ENCODE results near the gene STUM.
A peak's percentile ranks its signal among the peaks of the same experiment; 100 is the strongest.

DNA sequence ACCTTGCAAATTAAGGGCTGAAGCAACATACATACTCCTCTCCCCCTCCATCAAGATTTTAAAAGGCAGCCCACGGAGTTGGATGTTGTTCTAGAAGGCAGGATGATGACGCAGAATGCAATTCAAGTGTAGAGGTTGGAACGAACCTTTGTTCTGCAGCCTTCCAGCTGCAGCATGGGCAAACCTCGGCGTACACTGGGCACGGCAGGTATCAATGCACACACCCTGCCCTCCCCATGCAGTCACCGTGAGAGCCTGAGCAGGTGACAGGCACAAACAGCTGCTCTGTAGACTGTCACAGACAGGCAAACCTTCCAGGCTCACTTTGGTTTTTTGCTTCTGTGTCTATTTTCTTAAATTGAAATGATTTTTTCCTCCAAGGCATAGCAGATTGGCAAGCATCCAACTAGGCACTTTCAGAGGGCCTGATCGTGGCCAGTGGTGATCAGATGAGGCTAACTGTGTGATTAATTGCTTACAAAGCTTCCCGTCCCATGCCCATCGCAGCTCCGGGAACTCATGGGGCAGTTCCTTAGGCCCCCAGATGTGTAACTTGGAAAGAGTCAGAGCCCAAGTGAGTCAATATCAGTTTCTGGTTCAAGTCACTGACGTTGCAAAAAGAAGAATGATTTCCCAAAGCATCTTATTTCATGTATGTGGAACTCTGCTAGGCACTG, 108.2 kb downstream of the STUM start:
- TF ChIP-seq, protein P1, sequence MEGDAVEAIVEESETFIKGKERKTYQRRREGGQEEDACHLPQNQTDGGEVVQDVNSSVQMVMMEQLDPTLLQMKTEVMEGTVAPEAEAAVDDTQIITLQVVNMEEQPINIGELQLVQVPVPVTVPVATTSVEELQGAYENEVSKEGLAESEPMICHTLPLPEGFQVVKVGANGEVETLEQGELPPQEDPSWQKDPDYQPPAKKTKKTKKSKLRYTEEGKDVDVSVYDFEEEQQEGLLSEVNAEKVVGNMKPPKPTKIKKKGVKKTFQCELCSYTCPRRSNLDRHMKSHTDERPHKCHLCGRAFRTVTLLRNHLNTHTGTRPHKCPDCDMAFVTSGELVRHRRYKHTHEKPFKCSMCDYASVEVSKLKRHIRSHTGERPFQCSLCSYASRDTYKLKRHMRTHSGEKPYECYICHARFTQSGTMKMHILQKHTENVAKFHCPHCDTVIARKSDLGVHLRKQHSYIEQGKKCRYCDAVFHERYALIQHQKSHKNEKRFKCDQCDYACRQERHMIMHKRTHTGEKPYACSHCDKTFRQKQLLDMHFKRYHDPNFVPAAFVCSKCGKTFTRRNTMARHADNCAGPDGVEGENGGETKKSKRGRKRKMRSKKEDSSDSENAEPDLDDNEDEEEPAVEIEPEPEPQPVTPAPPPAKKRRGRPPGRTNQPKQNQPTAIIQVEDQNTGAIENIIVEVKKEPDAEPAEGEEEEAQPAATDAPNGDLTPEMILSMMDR (IDR thresholded peaks at IDR 0.05 in 4 of 5, conservative IDR thresholded peaks at IDR 0.05 in 1 of 5), result no peak
- peak in 1 of 2 donors; percentile 21 for TF ChIP-seq POLR2A (IDR thresholded peaks at IDR 0.05)

Measured in gastrocnemius medialis (tissue), 4 donors.